K562 (cell line): ENCODE measurements around the gene SDHC. TPM values are rescaled to one million over a fixed set of nuclear protein-coding genes. Genes with fewer than 3 reads are reported as not detected.
A peak's percentile ranks its signal among the peaks of the same experiment; 100 is the strongest.

Experiments used
- ARID4B ChIP-seq: sonication (generic); formaldehyde crosslinking; IDR thresholded peaks from 2 replicates; pipeline ENCODE4 v1.8.0; 2022; ENCODE audit warnings: mild to moderate bottlenecking, missing genetic modification reagents
- BCLAF1 ChIP-seq, 2 experiments: fragments of 450-650 bp in 1 of 2; IDR thresholded peaks; 2 replicates each; pipeline ENCODE4 v1.6.1; 2011 to 2017; ENCODE audit warnings: low read depth in 2 of 2, antibody characterized with exemption in 1 of 2, borderline replicate concordance in 1 of 2, low read length in 1 of 2, mild to moderate bottlenecking in 1 of 2, mixed read lengths in 1 of 2; ENCODE audit not compliant: control insufficient read depth in 1 of 2
- EP400 ChIP-seq: fragments of 450-650 bp; IDR thresholded peaks from 2 replicates; pipeline ENCODE4 v1.6.1; 2017; ENCODE audit warnings: antibody characterized with exemption, mild to moderate bottlenecking, moderate library complexity
- HES1 ChIP-seq: fragments of 450-650 bp; IDR thresholded peaks from 2 replicates; pipeline ENCODE4 v1.6.1; 2016; ENCODE audit warnings: low read depth, mild to moderate bottlenecking, moderate library complexity
- STAT5B ChIP-seq: fragments of 250-450 bp; sonication (Bioruptor Pico); IDR thresholded peaks from 2 replicates; pipeline ENCODE4 v1.8.0; 2021; ENCODE audit warnings: mild to moderate bottlenecking, inconsistent platforms
- TBP ChIP-seq: optimal IDR thresholded peaks from 2 replicates; pipeline ENCODE3; 2011; ENCODE audit warnings: low read depth, low read length, improper control_type of control experiment
- ZBTB11 ChIP-seq, 3 experiments: fragments of 200-800 bp in 1 of 3; fragments of 250-450 bp in 1 of 3; fragments of 450-650 bp in 1 of 3; sonication (Bioruptor Pico) in 1 of 3; sonication (Bioruptor generic) in 1 of 3; formaldehyde crosslinking in 1 of 3; IDR thresholded peaks; 2 replicates each; pipeline versions ENCODE4 v1.6.1 to v1.8.0; 2016 to 2022; ENCODE audit warnings: mild to moderate bottlenecking in 2 of 3, missing genetic modification characterization in 2 of 3, missing compliant biosample characterization in 1 of 3, moderate library complexity in 1 of 3
- ZNF174 ChIP-seq: fragments of 250-450 bp; sonication (Bioruptor Pico); IDR thresholded peaks from 2 replicates; pipeline ENCODE4 v1.4.0; 2020; ENCODE audit warnings: mild to moderate bottlenecking
- ZNF408 ChIP-seq: fragments of 250-450 bp; sonication (Bioruptor Pico); IDR thresholded peaks from 2 replicates; pipeline ENCODE4 v1.4.0; 2020; ENCODE audit warnings: low read depth, mild to moderate bottlenecking, moderate library complexity
- ZNF696 ChIP-seq: fragments of 250-450 bp; sonication (Bioruptor Pico); conservative IDR thresholded peaks from 2 replicates; pipeline ENCODE4 v1.4.0; 2020; ENCODE audit warnings: mild to moderate bottlenecking, moderate library complexity
- polyA plus RNA-seq, 8 experiments: library from polyadenylated mRNA; depleted of rRNA in 4 of 8; stranded (reverse) in 5 of 8; unstranded in 3 of 8; fragments of >200 nt; fragmentation: Nextera tagmentation in 2 of 8; fragmentation: Illumina TruSeq in 1 of 8; extraction: Ambion mirVana in 2 of 8; extraction: Trizol in 1 of 8; gene quantifications; 2 replicates each; pipeline versions ENCODE4 v1.2.1 to v1.2.3, GENCODE V29; 2011 to 2014; ENCODE audit warnings: inconsistent platforms in 1 of 8, missing spikeins in 1 of 8
- total RNA-seq, 7 experiments: library from RNA; depleted of rRNA in 6 of 7; stranded (reverse); fragments of >200 nt in 6 of 7; fragmentation: Illumina TruSeq in 2 of 7; extraction: Trizol in 2 of 7; gene quantifications; 2 replicates each; pipeline versions ENCODE4 v1.2.1 to v1.2.3, GENCODE V29; 2011 to 2021; ENCODE audit warnings: low replicate concordance in 1 of 7

Gene SDHC
- total and polyA plus RNA-seq, 9 of the 15 experiments (the other 6 are each of a cell fraction or from before 2014, with no cell fraction given) = 7.7 to 309 (median 174) TPM

GRCh38 chr1:161314201-161314981 lies at the start of gene SDHC (continued):
- peak in 1 of 3 experiments; percentile 75; a peak in 1 of 6 replicates for TF ChIP-seq ZBTB11 (CRISPR knock-in tag; IDR thresholded peaks at IDR 0.05)
- TF ChIP-seq STAT5B (CRISPR knock-in tag) = no peak
- TF ChIP-seq ZNF174 = no peak
- TF ChIP-seq ARID4B (CRISPR knock-in tag) = peak; percentile 88
- TF ChIP-seq ZNF408 (CRISPR knock-in tag) = no peak
- TF ChIP-seq BCLAF1 (IDR thresholded peaks at IDR 0.05; ENCODE audit: borderline replicate concordance in 1 of 2, control insufficient read depth in 1 of 2, low read depth in 2 of 2, low read length in 1 of 2) = no peak
- TF ChIP-seq TBP = peak; percentile 93
- TF ChIP-seq HES1 = no peak
- TF ChIP-seq ZNF696 (CRISPR knock-in tag) = no peak
- TF ChIP-seq EP400 = peak; percentile 75
